Measurements from ENCODE around the gene BMP8A. TPM values are rescaled to one million over a fixed set of nuclear protein-coding genes. Genes with fewer than 3 reads are reported as not detected.
"Not testable (repeated sequence)": the region's sequence is repeated elsewhere in the genome, so short reads cannot be mapped to it uniquely, and the experiment has no call there.

BMP8A gene
- total and polyA plus RNA-seq, 10 of the 15 experiments (the other 5 are each of a cell fraction or from before 2014, with no cell fraction given) = not detected

DNA sequence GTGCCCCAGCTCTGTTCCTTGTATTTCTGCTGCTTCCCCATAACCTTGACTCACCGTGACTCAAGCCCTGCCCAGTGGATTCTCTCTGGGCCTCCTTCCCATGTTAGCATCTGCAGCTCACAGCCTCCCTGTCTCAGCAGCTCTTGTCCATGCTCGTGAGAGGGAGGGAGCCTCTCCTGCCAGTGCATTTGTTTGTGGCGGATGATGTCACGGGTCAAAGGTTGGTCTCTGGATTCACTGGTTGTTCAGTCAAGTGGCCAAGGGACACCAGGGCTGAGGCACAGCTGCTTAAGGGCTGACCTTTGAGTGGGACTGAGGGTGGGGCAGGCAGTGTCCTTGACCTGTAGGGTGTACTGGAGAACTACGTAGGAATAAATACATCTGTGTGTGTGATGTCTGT lies 27.9 kb downstream of the BMP8A start:
- H3K4me2 ChIP-seq (ENCODE audit: control insufficient read depth, insufficient read depth); RAD21 ChIA-PET (ENCODE audit: unreplicated experiment); H4K20me1 ChIP-seq (ENCODE audit: control insufficient read depth, insufficient read depth); ATAC-seq; H2AFZ ChIP-seq (ENCODE audit: control insufficient read depth, low read depth, low read length); H3K9me3 ChIP-seq (replicated peaks; ENCODE audit: control insufficient read depth, insufficient read depth, low read length); SMC1A ChIA-PET (ENCODE audit: uncharacterized antibody, unreplicated experiment); H3K9ac ChIP-seq (ENCODE audit: control insufficient read depth, insufficient read depth, low read length); H3K27ac ChIP-seq (ENCODE audit: control insufficient read depth, insufficient read depth); H3K36me3 ChIP-seq (ENCODE audit: control insufficient read depth in 2 of 2, insufficient read depth in 2 of 2, low read length in 1 of 2); H3K79me2 ChIP-seq (ENCODE audit: control insufficient read depth, insufficient read depth, low read length); in situ Hi-C loops (cut with MboI); CTCF ChIA-PET; FAIRE-seq; H3K4me3 ChIP-seq; H3K4me1 ChIP-seq (ENCODE audit: control insufficient read depth, insufficient read depth, low read length); BruUV-seq (replicated peaks); DNase-seq (ENCODE audit: low read depth, low spot score); POLR2A ChIA-PET; H3K27me3 ChIP-seq (replicated peaks in 1 of 2; ENCODE audit: control insufficient read depth in 2 of 2, insufficient read depth in 2 of 2, low read length in 1 of 2); intact Hi-C loops (cut with micrococcal nuclease; ENCODE audit: unreplicated experiment): not testable (repeated sequence)
- 67% methylated on average over 3 of the region's 5 CpGs for WGBS (ENCODE audit: insufficient coverage, insufficient replicate concordance, low lambda C conversion rate, missing lambda C conversion rate)

DNA sequence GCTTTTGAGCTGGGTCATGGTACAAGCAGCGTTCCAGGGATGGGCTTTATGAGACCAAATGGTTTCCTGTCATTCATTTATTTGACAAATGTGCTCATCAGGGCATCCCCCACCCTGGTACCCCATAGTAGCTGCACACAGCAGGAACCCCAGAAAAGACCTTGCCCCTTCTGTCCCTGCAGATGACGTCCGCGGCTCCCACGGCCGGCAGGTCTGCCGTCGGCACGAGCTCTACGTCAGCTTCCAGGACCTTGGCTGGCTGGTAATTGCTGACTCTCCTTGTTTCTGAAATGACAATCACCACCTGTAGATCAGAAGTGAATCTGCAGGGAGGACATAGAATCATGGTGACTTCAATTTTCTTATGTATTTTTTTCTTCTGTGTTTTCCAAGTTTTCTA lies 30.8 kb downstream of the BMP8A start:
- H3K36me3 ChIP-seq (ENCODE audit: control insufficient read depth in 2 of 2, insufficient read depth in 2 of 2, low read length in 1 of 2); in situ Hi-C loops (cut with MboI); FAIRE-seq; H3K4me2 ChIP-seq (ENCODE audit: control insufficient read depth, insufficient read depth); POLR2A ChIA-PET; H2AFZ ChIP-seq (ENCODE audit: control insufficient read depth, low read depth, low read length); RAD21 ChIA-PET (ENCODE audit: unreplicated experiment); DNase-seq (ENCODE audit: low read depth, low spot score); H4K20me1 ChIP-seq (ENCODE audit: control insufficient read depth, insufficient read depth); ATAC-seq; BruUV-seq (replicated peaks); CTCF ChIA-PET; H3K27ac ChIP-seq (ENCODE audit: control insufficient read depth, insufficient read depth); SMC1A ChIA-PET (ENCODE audit: uncharacterized antibody, unreplicated experiment); H3K4me3 ChIP-seq; intact Hi-C loops (cut with micrococcal nuclease; ENCODE audit: unreplicated experiment); H3K9me3 ChIP-seq (replicated peaks; ENCODE audit: control insufficient read depth, insufficient read depth, low read length); H3K27me3 ChIP-seq (replicated peaks in 1 of 2; ENCODE audit: control insufficient read depth in 2 of 2, insufficient read depth in 2 of 2, low read length in 1 of 2); H3K79me2 ChIP-seq (ENCODE audit: control insufficient read depth, insufficient read depth, low read length); H3K9ac ChIP-seq (ENCODE audit: control insufficient read depth, insufficient read depth, low read length): not testable (repeated sequence)
- WGBS (ENCODE audit: insufficient coverage, insufficient replicate concordance, low lambda C conversion rate, missing lambda C conversion rate) = 96% methylated on average over 10 of the region's 10 CpGs
- H3K4me1 ChIP-seq (ENCODE audit: control insufficient read depth, insufficient read depth, low read length) = peaks cover 22% of the 10 kb centered on the region

Measured in GM12878 (cell line).